Measurements from ENCODE around the gene DCHS1.
"Not testable (repeated sequence)": the region's sequence is repeated elsewhere in the genome, so short reads cannot be mapped to it uniquely, and the experiment has no call there.

DCHS1 gene

DNA sequence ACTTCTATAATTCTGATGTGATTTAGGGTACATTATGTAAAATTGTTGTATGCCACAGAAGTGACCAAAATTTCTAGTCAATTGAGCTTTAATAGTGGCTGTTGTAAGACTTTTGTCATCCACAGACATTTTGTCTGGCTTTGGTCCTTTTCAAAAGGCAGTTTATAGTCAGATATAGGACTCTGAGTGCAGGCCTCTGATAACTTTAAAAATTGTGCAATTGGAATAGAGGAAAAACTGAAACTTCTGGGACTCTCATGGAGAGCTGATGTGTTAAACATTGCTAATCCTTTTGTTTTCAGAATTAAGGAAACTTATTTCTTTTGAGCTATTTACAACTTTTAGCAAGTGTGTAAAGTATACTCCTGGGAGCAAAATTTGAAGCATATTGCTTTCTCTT, 36.5 kb upstream of the DCHS1 start:
- Histone ChIP-seq H3K4me1 (ENCODE audit: insufficient read depth, low read length, poor library complexity, severe bottlenecking) (peaks cover 14% of the 10 kb centered on the region), H3K9ac (ENCODE audit: low read depth, low read length, poor library complexity, severe bottlenecking) (no peak overlapping the region), H3K79me2 (ENCODE audit: insufficient read depth, low read length) (no peaks in the 10 kb centered on the region), H4K20me1 (ENCODE audit: insufficient read depth, low read length, poor library complexity, severe bottlenecking) (no peaks in the 10 kb centered on the region), H2AFZ (ENCODE audit: low read length) (no peak overlapping the region), H3K36me3 (ENCODE audit: insufficient read depth, low read length) (no peaks in the 10 kb centered on the region), H3K4me3 (ENCODE audit: low read length, poor library complexity, severe bottlenecking) (no peak overlapping the region), H3K9me2 (replicated peaks; ENCODE audit: low read depth, low read length) (no peaks in the 10 kb centered on the region), H3K27me3 (ENCODE audit: insufficient read depth, low read length, poor library complexity, severe bottlenecking) (no peaks in the 10 kb centered on the region), H3K9me3 (ENCODE audit: insufficient read depth, low read depth, low read length) (no peaks in the 10 kb centered on the region), H3K4me2 (ENCODE audit: low read depth, low read length, poor library complexity, severe bottlenecking) (no peak overlapping the region), H3F3A (ENCODE audit: low read depth) (no peaks in the 10 kb centered on the region)
- TF ChIP-seq, protein P1, sequence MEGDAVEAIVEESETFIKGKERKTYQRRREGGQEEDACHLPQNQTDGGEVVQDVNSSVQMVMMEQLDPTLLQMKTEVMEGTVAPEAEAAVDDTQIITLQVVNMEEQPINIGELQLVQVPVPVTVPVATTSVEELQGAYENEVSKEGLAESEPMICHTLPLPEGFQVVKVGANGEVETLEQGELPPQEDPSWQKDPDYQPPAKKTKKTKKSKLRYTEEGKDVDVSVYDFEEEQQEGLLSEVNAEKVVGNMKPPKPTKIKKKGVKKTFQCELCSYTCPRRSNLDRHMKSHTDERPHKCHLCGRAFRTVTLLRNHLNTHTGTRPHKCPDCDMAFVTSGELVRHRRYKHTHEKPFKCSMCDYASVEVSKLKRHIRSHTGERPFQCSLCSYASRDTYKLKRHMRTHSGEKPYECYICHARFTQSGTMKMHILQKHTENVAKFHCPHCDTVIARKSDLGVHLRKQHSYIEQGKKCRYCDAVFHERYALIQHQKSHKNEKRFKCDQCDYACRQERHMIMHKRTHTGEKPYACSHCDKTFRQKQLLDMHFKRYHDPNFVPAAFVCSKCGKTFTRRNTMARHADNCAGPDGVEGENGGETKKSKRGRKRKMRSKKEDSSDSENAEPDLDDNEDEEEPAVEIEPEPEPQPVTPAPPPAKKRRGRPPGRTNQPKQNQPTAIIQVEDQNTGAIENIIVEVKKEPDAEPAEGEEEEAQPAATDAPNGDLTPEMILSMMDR (conservative IDR thresholded peaks at IDR 0.05; ENCODE audit: low read length), result no peak
- no peak for TF ChIP-seq EZH2phosphoT487 (IDR thresholded peaks at IDR 0.05; ENCODE audit: borderline replicate concordance)

GRCh38 chr11:6690431-6691132, 35.0 kb upstream of the DCHS1 start:
- not testable (repeated sequence) for H3K79me2 ChIP-seq (ENCODE audit: insufficient read depth, low read length); H2AFZ ChIP-seq (ENCODE audit: low read length); H3K9ac ChIP-seq (ENCODE audit: low read depth, low read length, poor library complexity, severe bottlenecking); H3K27me3 ChIP-seq (ENCODE audit: insufficient read depth, low read length, poor library complexity, severe bottlenecking); H3K4me2 ChIP-seq (ENCODE audit: low read depth, low read length, poor library complexity, severe bottlenecking); H3K4me3 ChIP-seq (ENCODE audit: low read length, poor library complexity, severe bottlenecking); H3K9me2 ChIP-seq (replicated peaks; ENCODE audit: low read depth, low read length); H3F3A ChIP-seq (ENCODE audit: low read depth); H3K36me3 ChIP-seq (ENCODE audit: insufficient read depth, low read length); H3K9me3 ChIP-seq (ENCODE audit: insufficient read depth, low read depth, low read length); H4K20me1 ChIP-seq (ENCODE audit: insufficient read depth, low read length, poor library complexity, severe bottlenecking)
- peaks cover 14% of the 10 kb centered on the region for H3K4me1 ChIP-seq (ENCODE audit: insufficient read depth, low read length, poor library complexity, severe bottlenecking)

DNA sequence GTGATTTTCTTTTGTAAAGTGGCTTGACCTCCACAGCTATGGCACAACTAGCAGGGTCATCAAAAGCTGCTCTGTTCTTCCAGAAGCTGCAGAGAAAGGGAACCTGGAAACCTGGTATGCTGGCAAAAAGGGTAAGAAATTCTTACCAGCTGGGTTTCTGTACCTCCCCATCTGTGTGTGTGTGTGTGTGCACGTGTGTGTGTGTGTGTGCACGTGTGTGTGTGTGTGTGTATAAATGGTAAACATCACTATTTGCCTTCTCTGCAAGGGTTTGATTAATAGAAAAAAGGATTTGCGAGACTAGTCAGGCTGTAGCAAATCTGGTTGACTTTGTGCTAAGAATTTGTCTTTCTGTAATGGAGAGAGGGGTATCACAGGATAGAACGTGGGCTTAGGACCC, 32.3 kb upstream of the DCHS1 start:
- H4K20me1 ChIP-seq (ENCODE audit: insufficient read depth, low read length, poor library complexity, severe bottlenecking), result no peaks in the 10 kb centered on the region
- no peak for TF ChIP-seq EZH2phosphoT487 (IDR thresholded peaks at IDR 0.05; ENCODE audit: borderline replicate concordance)
- TF ChIP-seq, protein P1 (conservative IDR thresholded peaks at IDR 0.05; ENCODE audit: low read length), result no peak
- no peak overlapping the region for H3K4me2 ChIP-seq (ENCODE audit: low read depth, low read length, poor library complexity, severe bottlenecking)

GRCh38 chr11:6686006-6686405, 30.4 kb upstream of the DCHS1 start:
- H3K4me2 ChIP-seq (ENCODE audit: low read depth, low read length, poor library complexity, severe bottlenecking), result no peak overlapping the region
- H3K4me1 ChIP-seq (ENCODE audit: insufficient read depth, low read length, poor library complexity, severe bottlenecking), result peaks cover 16% of the 10 kb centered on the region
- H2AFZ ChIP-seq (ENCODE audit: low read length), result no peak overlapping the region
- H3K4me3 ChIP-seq (ENCODE audit: low read length, poor library complexity, severe bottlenecking), result no peak overlapping the region
- H4K20me1 ChIP-seq (ENCODE audit: insufficient read depth, low read length, poor library complexity, severe bottlenecking), result peaks cover 15% of the 10 kb centered on the region
- H3K9ac ChIP-seq (ENCODE audit: low read depth, low read length, poor library complexity, severe bottlenecking), result no peak overlapping the region
- H3K27me3 ChIP-seq (ENCODE audit: insufficient read depth, low read length, poor library complexity, severe bottlenecking), result no peaks in the 10 kb centered on the region
- H3F3A ChIP-seq (ENCODE audit: low read depth), result no peaks in the 10 kb centered on the region
- no peaks in the 10 kb centered on the region for H3K9me3 ChIP-seq (ENCODE audit: insufficient read depth, low read depth, low read length)
- TF ChIP-seq EZH2phosphoT487 (IDR thresholded peaks at IDR 0.05; ENCODE audit: borderline replicate concordance), result no peak
- TF ChIP-seq, protein P1 (conservative IDR thresholded peaks at IDR 0.05; ENCODE audit: low read length), result no peak
- peaks cover 22% of the 10 kb centered on the region for H3K79me2 ChIP-seq (ENCODE audit: insufficient read depth, low read length)
- peaks cover 6% of the 10 kb centered on the region for H3K36me3 ChIP-seq (ENCODE audit: insufficient read depth, low read length)
- no peaks in the 10 kb centered on the region for H3K9me2 ChIP-seq (replicated peaks; ENCODE audit: low read depth, low read length)

More for the DNA sequence above, 32.3 kb upstream of the DCHS1 start:
- H2AFZ ChIP-seq (ENCODE audit: low read length), result no peak overlapping the region
- H3K79me2 ChIP-seq (ENCODE audit: insufficient read depth, low read length), result peaks cover 3% of the 10 kb centered on the region
- no peaks in the 10 kb centered on the region for H3K36me3 ChIP-seq (ENCODE audit: insufficient read depth, low read length)
- H3K9me3 ChIP-seq (ENCODE audit: insufficient read depth, low read depth, low read length), result no peaks in the 10 kb centered on the region
- no peaks in the 10 kb centered on the region for H3K27me3 ChIP-seq (ENCODE audit: insufficient read depth, low read length, poor library complexity, severe bottlenecking)
- peaks cover 5% of the 10 kb centered on the region for H3K4me1 ChIP-seq (ENCODE audit: insufficient read depth, low read length, poor library complexity, severe bottlenecking)
- no peaks in the 10 kb centered on the region for H3F3A ChIP-seq (ENCODE audit: low read depth)
- H3K9me2 ChIP-seq (replicated peaks; ENCODE audit: low read depth, low read length), result no peaks in the 10 kb centered on the region
- H3K9ac ChIP-seq (ENCODE audit: low read depth, low read length, poor library complexity, severe bottlenecking), result no peak overlapping the region
- H3K4me3 ChIP-seq (ENCODE audit: low read length, poor library complexity, severe bottlenecking), result no peak overlapping the region

DNA sequence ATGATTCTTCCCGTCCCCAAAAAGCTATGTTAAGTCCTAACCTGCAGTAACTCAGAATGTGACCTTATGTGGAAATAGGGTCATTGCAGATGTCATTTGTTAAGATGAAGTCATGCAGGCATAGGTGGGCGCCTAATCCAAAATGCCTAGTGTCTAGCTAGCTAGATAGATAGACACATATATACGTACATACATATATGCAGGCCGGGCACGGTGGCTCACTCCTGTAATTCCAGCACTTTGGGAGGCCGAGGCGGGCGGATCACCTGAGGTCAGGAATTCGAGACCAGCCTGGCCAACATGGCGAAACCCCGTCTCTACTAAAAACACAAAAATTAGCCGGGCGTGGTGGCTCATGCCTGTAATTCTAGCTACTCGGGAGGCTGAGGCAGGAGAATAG, 28.5 kb upstream of the DCHS1 start:
- H3K9ac ChIP-seq (ENCODE audit: low read depth, low read length, poor library complexity, severe bottlenecking), result peak overlapping the region; percentile 98
- peaks cover 32% of the 10 kb centered on the region for H3K4me1 ChIP-seq (ENCODE audit: insufficient read depth, low read length, poor library complexity, severe bottlenecking)
- not testable (repeated sequence) for H3F3A ChIP-seq (ENCODE audit: low read depth)

More for the DNA sequence above, 28.5 kb upstream of the DCHS1 start:
- not testable (repeated sequence) for H3K9me3 ChIP-seq (ENCODE audit: insufficient read depth, low read depth, low read length); H3K36me3 ChIP-seq (ENCODE audit: insufficient read depth, low read length); H3K9me2 ChIP-seq (replicated peaks; ENCODE audit: low read depth, low read length); H3K27me3 ChIP-seq (ENCODE audit: insufficient read depth, low read length, poor library complexity, severe bottlenecking)
- peak overlapping the region; percentile 98 for H2AFZ ChIP-seq (ENCODE audit: low read length)
- peaks cover 40% of the 10 kb centered on the region for H3K79me2 ChIP-seq (ENCODE audit: insufficient read depth, low read length)
- peak overlapping the region; percentile 95 for H3K4me3 ChIP-seq (ENCODE audit: low read length, poor library complexity, severe bottlenecking)
- peaks cover 31% of the 10 kb centered on the region for H4K20me1 ChIP-seq (ENCODE audit: insufficient read depth, low read length, poor library complexity, severe bottlenecking)
- peak overlapping the region; percentile 80 for H3K4me2 ChIP-seq (ENCODE audit: low read depth, low read length, poor library complexity, severe bottlenecking)
